NCI-H446 treated with DMSO at 0.1 percent for 48 hours (cell line): ENCODE measurements around the gene GPSM3.

Source experiments
- DNase-seq: peaks from one replicate; lab custom pipeline; 2025; lab: John Stamatoyannopoulos, UW

Gene GPSM3

GRCh38 chr6:32173051-32173727 is 19.3 kb downstream of the GPSM3 start:
- no peak for DNase-seq

- no peak for DNase-seq
These were observed 21.2 kb downstream of the GPSM3 start for GRCh38 chr6:32171234-32171633.

GRCh38 chr6:32170294-32170693 is 22.1 kb downstream of the GPSM3 start:
- DNase-seq = no peak

- no peak for DNase-seq
These were observed 23.4 kb downstream of the GPSM3 start for GRCh38 chr6:32168807-32169591.

- DNase-seq = no peak
These were observed 24.1 kb downstream of the GPSM3 start for GRCh38 chr6:32168350-32168749.

GRCh38 chr6:32167761-32168262 is 24.6 kb downstream of the GPSM3 start:
- no peak for DNase-seq

- DNase-seq = no peak
These were observed 25.2 kb downstream of the GPSM3 start for GRCh38 chr6:32167154-32167760.

GRCh38 chr6:32166411-32167061 is 25.9 kb downstream of the GPSM3 start:
- DNase-seq = no peak

- DNase-seq = no peak
These were observed 28.1 kb downstream of the GPSM3 start, which contains the start of gene EGFL8 for GRCh38 chr6:32164295-32164694. Gene EGFL8 (plus strand): TSS chr6:32164595. CDS start chr6:32166166, 1,571 bp downstream.

- DNase-seq = no peak
These were observed 28.7 kb downstream of the GPSM3 start for GRCh38 chr6:32163559-32164258.

GRCh38 chr6:32158052-32158451 is 34.4 kb downstream of the GPSM3 start:
- no peak for DNase-seq

- no peak for DNase-seq
These were observed 35.6 kb downstream of the GPSM3 start for GRCh38 chr6:32156891-32157290.

- DNase-seq = peak; percentile 13
These were observed 37.8 kb downstream of the GPSM3 start for GRCh38 chr6:32154514-32155161.

GRCh38 chr6:32153564-32154513 is 38.6 kb downstream of the GPSM3 start, which contains the start of gene PPT2:
Gene PPT2 (plus strand): TSS chr6:32154141. CDS start chr6:32154595, 454 bp downstream.
- peak; percentile 84 for DNase-seq

GRCh38 chr6:32152769-32153563 is 39.5 kb downstream of the GPSM3 start:
- DNase-seq = no peak

GRCh38 chr6:32151863-32152768 is 40.3 kb downstream of the GPSM3 start, which contains the start of gene PRRT1:
Gene PRRT1 (minus strand): TSS chr6:32151939. CDS start chr6:32151827, 112 bp downstream.
- no peak for DNase-seq

GRCh38 chr6:32151181-32151862 is 41.1 kb downstream of the GPSM3 start:
- DNase-seq = peak; percentile 49
